NCI-H748 (cell line): Measurements from ENCODE around the gene XRCC2.
"Not testable (repeated sequence)": the region's sequence is repeated elsewhere in the genome, so short reads cannot be mapped to it uniquely, and the experiment has no call there.

Experiments
- DNase-seq: peaks from one replicate; lab custom pipeline; 2025; ENCODE audit not compliant: unreplicated experiment; lab: John Stamatoyannopoulos, UW

The XRCC2 gene

GRCh38 chr7:152666078-152666477 is 9.9 kb downstream of the XRCC2 start:
- no peak for DNase-seq

GRCh38 chr7:152664636-152665035 is 11.3 kb downstream of the XRCC2 start:
- no peak for DNase-seq

- no peak for DNase-seq
Observed at GRCh38 chr7:152663931-152664330, 12.0 kb downstream of the XRCC2 start.

- DNase-seq: no peak
Observed at GRCh38 chr7:152663148-152663740, 12.7 kb downstream of the XRCC2 start.

GRCh38 chr7:152661479-152661878 is 14.5 kb downstream of the XRCC2 start:
- no peak for DNase-seq

- no peak for DNase-seq
Observed at GRCh38 chr7:152660021-152660420, 15.9 kb downstream of the XRCC2 start.

- DNase-seq: no peak
Observed at GRCh38 chr7:152654971-152655370, 21.0 kb downstream of the XRCC2 start.

- DNase-seq: no peak
Observed at GRCh38 chr7:152649220-152649619, 26.7 kb downstream of the XRCC2 start.

- DNase-seq: no peak
Observed at GRCh38 chr7:152647009-152647408, 28.9 kb downstream of the XRCC2 start.

- DNase-seq: not testable (repeated sequence)
Observed at GRCh38 chr7:152646579-152646978, 29.4 kb downstream of the XRCC2 start.

GRCh38 chr7:152643979-152644559 is 31.9 kb downstream of the XRCC2 start:
- DNase-seq: no peak

GRCh38 chr7:152641384-152641783 is 34.6 kb downstream of the XRCC2 start:
- no peak for DNase-seq

- DNase-seq: no peak
Observed at GRCh38 chr7:152640829-152641228, 35.1 kb downstream of the XRCC2 start.

GRCh38 chr7:152637920-152638580 is 37.9 kb downstream of the XRCC2 start:
- peak; percentile 9 for DNase-seq

- no peak for DNase-seq
Observed at GRCh38 chr7:152637161-152637560, 38.8 kb downstream of the XRCC2 start.

- DNase-seq: no peak
Observed at GRCh38 chr7:152636441-152636840, 39.5 kb downstream of the XRCC2 start.

GRCh38 chr7:152633504-152633903 is 42.4 kb downstream of the XRCC2 start:
- peak; percentile 9 for DNase-seq

GRCh38 chr7:152633072-152633471 is 42.9 kb downstream of the XRCC2 start:
- DNase-seq: no peak

GRCh38 chr7:152628772-152629171 is 47.2 kb downstream of the XRCC2 start:
- not testable (repeated sequence) for DNase-seq

- DNase-seq: peak; percentile 82
Observed at GRCh38 chr7:152624228-152624627, 51.7 kb downstream of the XRCC2 start.

GRCh38 chr7:152621426-152621825 is 54.5 kb downstream of the XRCC2 start:
- no peak for DNase-seq

GRCh38 chr7:152619027-152619739 is 56.8 kb downstream of the XRCC2 start:
- no peak for DNase-seq
